ENCODE results near the gene FAM50B.
"Not testable (repeated sequence)": the region's sequence is repeated elsewhere in the genome, so short reads cannot be mapped to it uniquely, and the experiment has no call there.

Gene FAM50B

GRCh38 chr6:3847521-3847920 is 1.7 kb upstream of the FAM50B start:
- no peak for DNase-seq

GRCh38 chr6:3848380-3848779 is 793 bp upstream of the FAM50B start:
- DNase-seq: no peak

GRCh38 chr6:3849681-3850450 is 693 bp downstream of the FAM50B start:
- DNase-seq: peak; percentile 61

- DNase-seq: no peak
Observed at GRCh38 chr6:3850451-3851203, 1.5 kb downstream of the FAM50B start.

GRCh38 chr6:3851839-3852238 is 2.7 kb downstream of the FAM50B start:
- DNase-seq: no peak

GRCh38 chr6:3852391-3852790 is 3.2 kb downstream of the FAM50B start:
- DNase-seq: no peak

- no peak for DNase-seq
Observed at GRCh38 chr6:3855866-3856265, 6.7 kb downstream of the FAM50B start.

GRCh38 chr6:3856576-3856975 is 7.4 kb downstream of the FAM50B start:
- no peak for DNase-seq

- no peak for DNase-seq
Observed at GRCh38 chr6:3857468-3858456, 8.6 kb downstream of the FAM50B start.

GRCh38 chr6:3859878-3860552 is 10.8 kb downstream of the FAM50B start:
- no peak for DNase-seq

GRCh38 chr6:3861424-3861823 is 12.3 kb downstream of the FAM50B start:
- DNase-seq: no peak

- no peak for DNase-seq
Observed at GRCh38 chr6:3862038-3862437, 12.9 kb downstream of the FAM50B start.

- DNase-seq: not testable (repeated sequence)
Observed at GRCh38 chr6:3863322-3863721, 14.1 kb downstream of the FAM50B start.

GRCh38 chr6:3865463-3865862 is 16.3 kb downstream of the FAM50B start:
- no peak for DNase-seq

- no peak for DNase-seq
Observed at GRCh38 chr6:3867641-3868502, 18.7 kb downstream of the FAM50B start.

GRCh38 chr6:3868544-3868943 is 19.4 kb downstream of the FAM50B start:
- DNase-seq: no peak

- DNase-seq: no peak
Observed at GRCh38 chr6:3869284-3869631, 20.1 kb downstream of the FAM50B start.

- no peak for DNase-seq
Observed at GRCh38 chr6:3869632-3870527, 20.7 kb downstream of the FAM50B start.

GRCh38 chr6:3870528-3870925 is 21.4 kb downstream of the FAM50B start:
- DNase-seq: no peak

- no peak for DNase-seq
Observed at GRCh38 chr6:3871515-3871914, 22.3 kb downstream of the FAM50B start.

Data from right kidney (tissue), 1 donor.